GM12891 (cell line): ENCODE measurements around the gene CLCN7.

ENCODE experiments used
- PAX5 ChIP-seq: IDR thresholded peaks from 2 replicates; pipeline ENCODE4 v1.6.1; 2011; ENCODE audit warnings: low read length, moderate library complexity, mild to moderate bottlenecking; ENCODE audit not compliant: insufficient read depth, severe bottlenecking
- POLR2A ChIP-seq: IDR thresholded peaks from 2 replicates; pipeline ENCODE4 v1.6.1; 2011; ENCODE audit warnings: low read depth, low read length, control low read depth
- POLR2AphosphoS5 ChIP-seq: IDR thresholded peaks from 2 replicates; pipeline ENCODE4 v1.6.1; 2011; ENCODE audit warnings: low read depth, low read length, control low read depth
- POU2F2 ChIP-seq: IDR thresholded peaks from 2 replicates; pipeline ENCODE4 v1.6.1; 2011; ENCODE audit warnings: low read depth, mild to moderate bottlenecking, control low read depth, low read length, moderate library complexity
- SPI1 ChIP-seq: IDR thresholded peaks from 2 replicates; pipeline ENCODE4 v1.6.1; 2011; ENCODE audit warnings: low read depth, low read length, control low read depth
- TAF1 ChIP-seq: IDR thresholded peaks from 2 replicates; pipeline ENCODE4 v1.6.1; 2011; ENCODE audit warnings: low read depth, low read length, control low read depth

GRCh38 chr16:1489077-1489476 is 14.2 kb upstream of the CLCN7 start:
- TF ChIP-seq POLR2A, result no peak
- no peak for TF ChIP-seq POLR2AphosphoS5
- no peak for TF ChIP-seq PAX5
- TF ChIP-seq TAF1, result no peak
- no peak for TF ChIP-seq POU2F2
- no peak for TF ChIP-seq SPI1
